Measurements from ENCODE around the gene LRRC7.
"Not testable (repeated sequence)": the region's sequence is repeated elsewhere in the genome, so short reads cannot be mapped to it uniquely, and the experiment has no call there.

Gene LRRC7

DNA sequence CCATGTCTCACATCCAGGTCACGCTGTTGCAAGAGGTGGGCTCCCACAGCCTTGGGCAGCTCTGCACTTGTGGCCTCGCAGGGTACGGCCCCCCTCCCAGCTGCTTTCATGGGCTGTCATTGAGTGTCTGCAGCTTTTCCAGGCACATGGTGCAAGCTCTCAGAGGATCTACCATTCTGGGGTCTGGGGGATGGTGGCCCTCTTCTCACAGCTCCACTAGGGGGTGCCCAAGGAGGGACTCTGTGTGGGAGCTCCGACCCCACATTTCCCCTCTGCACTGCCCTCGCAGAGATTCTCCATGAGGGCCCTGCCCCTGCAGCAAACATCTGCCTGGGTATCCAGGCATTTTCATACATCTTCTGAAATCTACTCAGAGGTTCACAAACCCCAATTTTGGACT, 219.4 kb downstream of the LRRC7 start:
- DNase-seq, result no peak

DNA sequence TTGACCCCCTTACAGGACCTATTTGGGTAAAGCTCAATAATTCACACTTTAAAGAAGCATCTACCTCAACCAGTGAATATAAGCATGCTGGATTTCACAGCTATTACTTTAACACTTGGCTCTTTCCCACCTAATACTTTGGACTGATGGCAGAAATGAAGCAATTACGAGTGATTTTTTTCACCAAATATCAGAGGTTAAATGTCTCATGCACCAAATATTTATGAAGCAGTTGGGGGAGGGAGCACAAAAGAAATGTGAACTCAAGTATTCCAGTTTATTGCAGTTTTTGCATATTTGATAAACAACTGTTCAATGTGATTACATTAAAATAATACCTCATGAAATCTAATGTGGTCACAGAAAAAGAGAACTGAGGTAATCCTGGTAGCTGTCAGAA, 223.6 kb downstream of the LRRC7 start:
- no peak for DNase-seq

DNA sequence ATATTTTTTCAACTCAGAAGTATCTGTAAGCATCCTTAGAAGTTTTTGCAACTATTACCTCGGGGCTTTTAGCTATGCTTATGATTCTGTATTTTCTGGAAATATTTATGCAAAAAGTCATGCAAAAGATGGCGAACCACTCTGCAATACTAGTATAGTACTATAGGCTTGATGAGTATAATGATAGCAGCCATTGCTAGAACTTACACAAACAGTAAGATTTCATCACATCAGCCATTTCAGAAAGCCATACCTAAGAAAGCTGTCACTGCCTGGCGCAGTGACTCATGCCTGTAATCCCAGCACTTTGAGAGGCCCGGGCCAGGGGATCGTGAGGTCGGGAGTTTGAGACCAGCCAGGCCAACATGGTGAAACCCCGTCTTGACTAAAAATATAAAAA, 227.1 kb downstream of the LRRC7 start:
- DNase-seq, result no peak

DNA sequence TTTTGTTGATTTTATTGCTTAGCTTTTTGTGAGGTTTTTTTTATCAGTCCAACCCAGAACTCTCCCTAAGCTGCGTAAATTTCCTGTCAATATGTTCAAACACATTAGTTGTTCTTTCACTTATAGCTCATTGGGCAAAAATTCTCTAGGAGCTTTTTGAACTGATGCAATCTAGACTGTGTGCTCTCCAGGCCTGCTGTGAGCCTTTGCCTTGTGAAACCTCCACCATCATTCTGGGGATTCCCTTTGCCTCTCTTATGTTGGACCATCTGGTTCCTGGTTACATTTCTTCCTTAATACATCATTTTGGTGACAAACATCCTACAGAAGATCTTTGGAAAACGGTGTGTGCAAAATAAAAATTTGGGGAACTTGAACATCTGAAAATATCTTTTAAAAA, 247.2 kb downstream of the LRRC7 start:
- no peak for DNase-seq

DNA sequence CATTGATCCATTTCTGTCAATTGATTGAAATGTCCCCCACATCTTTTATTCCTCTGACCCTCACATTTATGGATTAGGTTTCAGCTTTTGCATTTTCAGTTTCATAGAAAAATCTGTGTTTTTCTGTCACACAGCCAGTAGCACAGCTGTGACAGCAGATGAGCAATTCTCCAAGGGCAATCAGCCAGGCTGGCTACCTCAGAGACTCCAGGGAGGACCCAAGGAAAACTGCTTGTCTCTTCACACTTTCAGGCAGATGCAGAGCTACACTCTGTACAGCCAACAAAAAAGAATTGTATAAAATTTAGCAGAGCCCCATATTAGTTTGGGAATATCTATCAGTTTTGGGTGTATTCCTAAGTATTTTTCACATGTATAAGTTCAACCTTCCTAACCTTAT, 257.2 kb downstream of the LRRC7 start:
- no peak for DNase-seq

DNA sequence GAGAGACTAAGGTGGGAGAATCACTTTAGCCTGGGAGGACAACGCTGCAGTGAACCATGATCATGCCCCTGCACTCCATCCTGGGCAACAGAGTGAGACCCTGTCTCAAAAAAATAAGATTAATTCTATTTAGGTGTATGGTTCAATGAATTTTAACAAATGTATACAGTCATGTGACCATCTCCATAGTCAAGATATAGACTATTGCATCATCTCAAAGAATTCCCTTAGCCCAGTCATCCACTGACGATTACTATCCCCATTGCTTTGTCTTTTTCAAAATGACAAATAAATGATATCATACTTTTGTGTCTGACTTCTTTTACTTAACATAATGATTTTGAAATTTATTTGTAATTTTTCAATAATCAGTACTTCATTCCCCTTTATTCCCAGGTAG, 260.0 kb downstream of the LRRC7 start:
- no peak for DNase-seq

DNA sequence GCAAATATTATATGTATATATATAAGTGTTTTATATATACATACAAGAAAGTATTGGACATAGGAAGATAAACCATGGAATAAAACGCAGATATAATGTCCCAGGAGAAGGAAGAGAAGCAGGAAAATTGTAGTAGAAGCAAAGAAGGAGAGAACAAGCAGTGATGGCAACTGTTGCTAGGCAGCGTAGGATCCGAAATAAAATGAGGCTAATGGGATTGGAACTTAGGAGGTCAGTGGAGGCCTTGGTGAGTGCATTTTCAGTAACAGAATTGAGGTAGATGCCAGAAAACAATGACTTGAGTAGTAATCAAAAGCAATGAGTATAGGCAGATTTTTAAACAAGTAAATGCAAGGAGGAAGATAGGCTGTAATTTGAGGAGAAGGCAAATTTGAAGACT, 265.8 kb downstream of the LRRC7 start:
- DNase-seq, result no peak

DNA sequence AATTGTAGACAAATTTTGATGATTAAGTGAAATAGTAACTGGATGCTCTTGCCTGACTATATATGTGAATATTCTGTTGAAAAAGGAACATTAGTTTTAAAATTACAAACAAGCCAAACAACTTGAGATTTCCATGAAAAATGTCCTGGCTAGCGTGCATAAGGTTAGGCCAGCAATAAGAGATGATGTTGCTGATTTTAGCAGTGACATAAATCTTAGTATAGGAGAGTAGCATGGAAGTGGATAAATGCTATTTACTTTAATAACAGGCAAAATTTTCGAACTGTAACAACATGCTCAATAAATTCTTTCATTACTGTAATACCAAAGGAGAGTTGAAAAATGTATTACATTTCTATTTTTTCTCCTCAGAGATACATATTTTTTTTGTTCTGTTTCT, 266.6 kb downstream of the LRRC7 start:
- no peak for DNase-seq

DNA sequence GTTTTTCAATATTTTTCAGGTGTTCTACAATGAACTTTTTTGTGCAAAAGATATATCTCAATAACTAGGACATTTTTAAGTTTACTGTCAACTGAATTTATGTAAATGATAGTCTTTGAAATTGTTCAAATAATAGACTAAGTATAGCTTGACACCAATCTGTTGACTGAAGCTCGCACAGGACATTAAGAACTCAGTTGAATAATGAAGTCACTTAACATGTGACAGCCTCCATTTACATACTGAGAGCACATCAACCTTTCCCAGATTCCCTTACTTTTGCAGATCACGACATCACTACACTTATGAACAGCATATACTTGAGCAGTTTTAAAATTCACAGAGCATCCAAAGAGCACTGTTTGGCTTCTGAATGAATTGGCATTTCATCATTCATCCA, 268.2 kb downstream of the LRRC7 start:
- DNase-seq, result no peak

DNA sequence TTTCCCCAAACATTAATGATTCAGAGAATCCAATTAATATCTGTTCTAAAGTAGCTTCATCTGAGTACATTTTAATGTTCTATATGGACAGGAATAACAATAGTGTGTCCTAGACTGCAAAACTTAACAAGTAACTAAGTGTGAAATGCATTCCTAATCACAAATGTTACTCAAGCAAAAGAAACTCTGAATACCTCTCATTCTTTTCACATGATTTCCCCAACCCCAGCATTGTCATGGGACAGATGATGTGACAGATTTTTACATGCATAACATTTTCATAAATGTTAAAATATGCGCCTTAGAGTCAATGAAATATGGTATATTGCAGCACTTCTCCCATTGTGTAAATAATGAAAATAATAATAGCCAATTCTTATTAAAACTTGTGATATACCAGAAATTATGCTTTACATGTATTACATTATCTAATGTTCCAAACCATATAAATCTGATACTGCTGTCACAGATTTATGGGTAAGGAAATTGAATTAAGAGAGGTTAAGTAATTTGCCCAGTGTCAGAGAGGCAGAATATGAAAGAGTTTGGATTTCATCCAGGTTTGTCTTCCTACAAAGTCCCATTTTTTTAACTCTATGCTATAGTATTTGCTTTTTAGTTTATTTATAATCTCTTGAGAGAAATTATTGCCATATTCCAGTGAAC, 269.4 kb downstream of the LRRC7 start:
- no peak for DNase-seq

DNA sequence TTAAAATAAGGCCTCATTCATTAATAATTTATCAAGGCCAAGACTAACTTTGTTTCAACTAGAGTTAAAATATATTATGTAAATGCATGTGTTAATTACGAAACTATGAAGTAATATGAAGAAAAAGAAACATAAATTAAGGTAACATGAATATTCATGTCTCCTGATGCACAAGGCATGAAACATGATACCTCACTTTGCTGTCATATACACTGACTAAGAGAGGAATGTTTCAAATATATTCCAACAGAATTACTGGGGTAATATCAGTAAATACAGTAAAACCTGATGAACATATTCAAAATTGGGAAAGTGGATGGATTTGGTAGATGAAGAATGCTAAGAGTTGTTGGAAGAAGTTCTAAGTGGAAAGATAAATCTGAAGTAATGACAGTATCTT, 274.6 kb downstream of the LRRC7 start:
- no peak for DNase-seq

DNA sequence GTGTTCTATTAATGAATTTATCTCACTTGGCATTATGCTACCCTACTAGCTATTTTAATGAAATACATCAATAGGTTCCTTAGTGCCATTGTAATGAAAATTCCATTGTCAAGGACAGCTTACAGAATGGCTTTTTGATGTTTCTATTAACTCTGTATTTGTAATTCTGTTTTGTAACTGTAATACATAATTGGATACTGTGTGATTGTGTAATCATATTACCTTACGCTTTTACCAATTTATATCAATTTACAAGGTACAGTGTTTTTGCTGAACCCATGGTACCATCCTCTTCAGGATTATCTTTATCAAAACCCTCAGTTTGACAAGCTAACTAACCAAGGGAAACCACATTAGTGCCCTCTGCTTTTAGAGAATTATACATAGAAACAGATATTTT, 277.9 kb downstream of the LRRC7 start:
- no peak for DNase-seq

DNA sequence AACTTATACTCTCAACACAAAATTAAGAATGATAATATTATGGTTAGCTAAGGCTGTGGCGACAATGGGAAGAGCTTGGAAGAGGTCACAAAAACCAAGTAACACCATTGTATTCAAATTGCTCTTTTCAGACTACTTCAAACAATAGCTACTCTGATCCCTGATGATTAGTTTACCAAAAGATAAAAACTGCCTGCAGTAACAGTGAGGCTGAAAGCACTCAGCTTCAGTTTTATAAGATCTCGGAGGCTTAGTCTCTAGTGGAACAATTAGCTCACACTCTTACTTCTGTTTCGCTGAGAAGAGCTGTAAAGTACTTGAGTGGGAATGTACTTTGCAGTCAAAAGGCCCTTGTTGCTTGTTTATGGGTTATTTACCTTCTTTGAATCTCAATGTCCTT, 278.5 kb downstream of the LRRC7 start:
- DNase-seq, result no peak

DNA sequence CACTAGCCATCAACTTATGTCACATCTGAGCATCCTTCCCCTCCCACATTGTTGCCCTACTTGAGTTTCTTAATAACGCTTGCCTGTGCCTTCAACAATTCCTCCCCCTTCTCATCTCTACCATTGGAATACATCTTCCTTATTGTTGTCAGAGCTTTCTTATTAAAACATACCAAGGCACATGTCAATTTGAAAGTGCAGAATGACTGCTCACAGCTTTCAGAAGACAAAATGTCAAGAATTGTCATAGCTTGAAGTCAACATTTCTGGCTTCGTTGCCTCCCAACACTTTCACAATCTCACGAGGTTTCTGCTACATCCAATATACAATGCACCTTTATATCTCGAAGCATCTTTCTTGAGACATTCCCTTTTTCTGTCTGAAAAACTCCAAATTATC, 279.9 kb downstream of the LRRC7 start:
- no peak for DNase-seq

DNA sequence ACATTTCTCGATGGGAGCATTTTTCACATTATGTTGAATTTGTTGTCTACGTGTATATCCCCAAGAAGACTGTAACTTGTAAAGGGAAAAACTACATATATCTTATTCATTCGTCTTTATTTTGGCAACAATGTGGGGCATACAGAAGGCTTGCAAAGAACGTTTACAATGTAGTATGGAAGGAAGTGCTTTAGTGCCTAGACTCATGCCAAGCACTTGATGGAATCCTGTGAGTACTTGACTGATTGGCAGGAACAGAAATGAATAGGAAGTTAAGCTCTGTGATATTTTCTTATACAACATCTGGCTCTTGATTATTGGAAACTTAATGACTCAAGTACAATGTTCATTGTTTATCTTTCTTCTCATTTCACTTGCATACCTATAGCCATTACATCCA, 284.4 kb downstream of the LRRC7 start:
- DNase-seq, result no peak

DNA sequence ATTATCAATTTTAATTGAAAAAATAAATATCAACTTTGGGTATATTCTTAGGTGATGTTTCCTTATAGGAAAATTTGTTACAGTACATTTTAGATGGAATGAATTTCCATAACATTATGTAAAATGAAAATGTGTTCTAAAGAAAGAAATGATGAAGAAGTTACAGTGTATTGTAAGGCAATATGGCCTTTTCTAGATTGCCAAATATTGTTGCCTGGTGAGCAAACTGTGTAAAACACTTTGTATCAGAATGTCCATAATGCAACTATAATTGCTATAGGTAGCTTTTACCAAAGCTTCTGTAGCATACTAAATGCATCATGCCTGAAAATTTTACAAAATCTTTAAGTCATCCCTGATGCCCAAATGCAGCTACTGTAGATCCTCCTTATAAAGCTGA, 285.0 kb downstream of the LRRC7 start:
- no peak for DNase-seq

DNA sequence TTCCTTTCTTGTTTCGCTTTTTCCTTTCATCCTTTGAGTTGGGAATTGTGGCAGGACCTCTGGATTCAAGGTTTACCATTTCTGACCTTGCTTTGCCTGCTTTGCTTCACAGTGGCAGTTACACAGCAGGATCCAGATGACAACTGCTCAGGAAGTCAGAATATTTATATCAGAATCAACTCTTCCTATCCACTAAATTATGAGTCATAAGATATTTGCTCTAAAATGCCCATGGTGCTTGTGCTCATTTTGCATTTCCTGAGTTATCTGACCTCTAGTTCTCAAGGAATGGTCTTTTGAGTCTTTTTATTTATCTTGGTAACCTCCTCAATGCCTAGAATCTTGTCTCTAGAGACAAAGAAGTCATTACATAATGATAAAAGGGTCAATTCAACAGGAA, 290.8 kb downstream of the LRRC7 start:
- no peak for DNase-seq

DNA sequence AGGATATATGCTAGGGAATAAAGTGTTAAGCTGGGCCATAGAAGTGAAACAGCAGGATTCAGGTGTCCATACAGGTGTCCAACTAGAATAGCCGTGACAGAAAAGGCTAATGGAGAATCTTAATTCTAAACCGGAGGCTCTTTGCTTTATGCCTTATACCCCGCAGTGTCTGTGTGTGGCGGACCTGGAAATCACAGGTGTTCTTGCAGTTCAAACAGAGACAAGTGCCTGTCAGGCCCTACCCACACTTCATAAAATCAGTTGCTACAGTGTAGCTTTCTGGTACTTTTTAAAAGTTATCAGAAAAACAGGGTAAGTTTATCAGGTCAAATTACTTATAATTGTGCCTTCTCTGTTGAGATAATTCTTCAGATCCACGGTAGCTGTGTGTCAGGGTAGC, 293.9 kb downstream of the LRRC7 start:
- no peak for DNase-seq

DNA sequence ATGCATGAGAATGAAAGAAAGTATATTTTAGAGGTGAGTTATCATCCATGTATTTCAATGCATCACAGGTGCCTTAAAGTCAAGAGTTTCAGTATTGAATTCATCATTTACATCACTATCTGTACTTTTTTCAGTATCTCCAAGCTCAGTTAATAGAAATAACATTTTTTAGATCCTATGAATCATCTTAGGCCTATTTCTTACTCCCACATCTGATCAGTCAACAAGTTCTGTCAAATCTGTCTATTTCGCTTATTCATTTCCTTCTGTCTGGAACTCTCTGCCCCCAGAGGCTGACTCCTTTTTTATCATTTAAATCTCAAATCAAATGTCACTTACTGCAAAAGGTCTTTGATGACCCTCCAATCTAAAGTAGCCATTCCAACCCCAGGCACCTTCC, 295.2 kb downstream of the LRRC7 start:
- DNase-seq, result no peak

DNA sequence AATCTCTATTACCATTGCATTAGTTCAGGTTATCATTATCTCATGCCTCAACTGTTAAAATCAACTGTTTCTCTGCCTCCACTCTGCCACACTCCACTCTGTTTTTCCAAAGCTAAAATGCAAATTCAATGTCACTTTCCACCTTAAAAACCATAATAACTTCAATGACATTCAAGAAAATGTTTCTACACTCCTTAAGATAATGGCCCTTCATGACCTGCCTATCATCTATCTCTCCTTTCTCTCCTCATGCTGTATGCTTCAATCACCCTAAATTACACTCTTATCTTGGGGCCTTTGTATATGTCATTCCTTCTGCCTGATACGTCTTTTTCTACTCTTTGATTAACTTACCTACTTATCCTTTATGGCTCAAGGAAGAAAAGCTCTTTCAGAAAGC, 296.0 kb downstream of the LRRC7 start:
- no peak for DNase-seq

DNA sequence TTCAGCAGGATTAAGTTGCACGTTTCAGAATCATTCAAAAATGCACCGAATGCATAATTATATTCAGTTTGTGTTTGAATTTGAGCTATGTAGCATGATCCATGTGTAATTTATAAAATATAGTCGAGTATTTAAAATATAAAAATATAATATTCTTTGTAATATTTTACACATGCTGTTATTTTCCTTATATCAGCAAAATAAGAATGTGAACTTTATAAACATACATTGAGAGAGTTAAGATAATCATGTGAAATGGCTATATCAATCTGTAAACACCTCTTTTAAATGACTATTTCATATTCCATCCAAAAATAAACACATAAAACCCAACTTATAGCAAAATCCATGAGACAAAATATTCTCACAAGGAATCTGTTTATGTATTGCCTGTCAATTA, 303.7 kb downstream of the LRRC7 start:
- DNase-seq, result no peak

DNA sequence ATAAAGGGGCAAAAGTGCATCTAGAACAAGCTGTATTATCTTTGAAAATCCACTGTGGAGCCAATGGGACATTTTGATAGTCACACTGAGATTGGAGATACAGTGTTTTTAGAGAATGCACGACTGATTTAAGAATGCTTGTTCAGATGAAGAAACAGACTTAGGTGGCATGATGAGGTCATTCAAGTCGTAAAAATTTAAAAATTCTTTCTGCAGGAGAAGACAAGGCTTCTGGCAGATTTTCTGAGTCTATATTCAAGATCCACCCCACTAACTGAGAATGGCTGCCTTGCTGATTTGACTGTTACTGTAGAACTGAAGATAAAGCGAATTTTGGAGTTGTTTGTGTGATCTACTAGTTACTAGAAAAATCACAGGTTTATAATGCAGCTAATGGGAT, 310.6 kb downstream of the LRRC7 start:
- DNase-seq, result no peak

DNA sequence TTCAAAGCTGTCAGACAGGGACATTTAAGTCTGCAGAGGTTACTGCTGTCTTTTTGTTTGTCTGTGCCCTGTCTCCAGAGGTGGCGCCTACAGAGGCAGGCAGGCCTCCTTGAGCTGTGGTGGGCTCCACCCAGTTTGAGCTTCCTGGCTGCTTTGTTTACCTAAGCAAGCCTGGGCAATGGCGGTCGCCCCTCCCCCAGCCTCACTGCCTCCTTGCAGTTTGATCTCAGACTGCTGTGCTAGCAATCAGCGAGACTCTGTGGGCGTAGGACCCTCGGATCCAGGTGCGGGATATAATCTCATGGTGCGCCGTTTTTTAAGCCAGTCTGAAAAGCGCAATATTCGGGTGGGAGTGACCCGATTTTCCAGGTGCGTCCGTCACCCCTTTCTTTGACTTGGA, 320.3 kb downstream of the LRRC7 start:
- DNase-seq, result not testable (repeated sequence)

DNA sequence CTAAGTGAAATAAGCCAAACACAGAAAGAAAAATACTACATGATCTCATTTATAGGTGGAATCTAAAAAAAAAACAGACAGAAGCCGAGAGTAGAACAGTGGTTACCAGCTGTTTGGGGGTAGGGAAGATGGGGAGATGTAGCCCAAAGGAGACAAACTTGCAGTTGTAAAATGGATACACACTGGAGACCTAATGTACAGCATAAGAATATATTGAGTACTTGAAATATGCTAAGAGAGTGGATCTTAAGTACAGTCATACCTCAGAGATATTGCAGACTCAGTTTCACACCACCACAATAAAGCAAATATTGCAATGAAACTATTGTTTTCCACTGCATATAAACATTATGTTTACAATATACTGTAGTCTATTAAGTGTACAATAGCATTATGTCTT, 320.9 kb downstream of the LRRC7 start:
- no peak for DNase-seq

DNA sequence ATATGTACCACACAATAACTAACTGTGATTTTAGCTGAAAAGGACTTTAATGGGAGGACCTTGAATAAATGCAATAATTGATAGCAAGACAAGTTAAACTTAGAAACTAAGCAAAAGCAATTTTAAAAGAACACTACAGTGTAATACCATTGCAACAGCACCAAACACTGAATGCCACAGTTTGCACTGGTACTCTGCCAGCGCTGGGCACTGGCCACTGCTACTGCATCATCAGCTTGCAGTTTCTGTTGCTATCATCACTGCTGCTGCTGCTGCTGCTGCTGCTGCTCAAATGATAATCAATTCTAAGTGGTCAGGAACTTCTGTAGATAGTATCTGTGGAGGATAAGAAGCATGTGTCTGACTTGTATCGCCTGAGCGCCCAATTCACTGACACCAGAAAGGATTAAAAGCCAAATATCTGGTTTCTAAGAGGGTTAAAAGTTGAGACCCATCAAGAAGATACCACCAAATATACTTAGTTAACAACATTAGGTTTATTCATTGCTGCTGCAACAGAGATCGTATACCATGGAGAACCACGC, 330.8 kb downstream of the LRRC7 start:
- no peak for DNase-seq

Measured in NCI-H1048 (cell line).